Hepatic stellate cell (primary cell): ENCODE results near the gene OSBPL1A.
A peak's percentile ranks its signal among the peaks of the same experiment; 100 is the strongest.

Experiments used
- DNase-seq: peaks from one replicate; pipeline ENCODE4 v3.0.0; 2011; ENCODE audit warnings: low spot score

Gene OSBPL1A

GRCh38 chr18:24219561-24220317 is 177.9 kb downstream of the OSBPL1A start:
- DNase-seq, result no peak

- DNase-seq, result no peak
Observed at GRCh38 chr18:24214913-24215312, 182.7 kb downstream of the OSBPL1A start.

- DNase-seq, result no peak
Observed at GRCh38 chr18:24214144-24214543, 183.5 kb downstream of the OSBPL1A start.

- DNase-seq, result peak; percentile 63
Observed at GRCh38 chr18:24212939-24213338, 184.7 kb downstream of the OSBPL1A start.

GRCh38 chr18:24209558-24209957 is 188.1 kb downstream of the OSBPL1A start:
- no peak for DNase-seq

DNA sequence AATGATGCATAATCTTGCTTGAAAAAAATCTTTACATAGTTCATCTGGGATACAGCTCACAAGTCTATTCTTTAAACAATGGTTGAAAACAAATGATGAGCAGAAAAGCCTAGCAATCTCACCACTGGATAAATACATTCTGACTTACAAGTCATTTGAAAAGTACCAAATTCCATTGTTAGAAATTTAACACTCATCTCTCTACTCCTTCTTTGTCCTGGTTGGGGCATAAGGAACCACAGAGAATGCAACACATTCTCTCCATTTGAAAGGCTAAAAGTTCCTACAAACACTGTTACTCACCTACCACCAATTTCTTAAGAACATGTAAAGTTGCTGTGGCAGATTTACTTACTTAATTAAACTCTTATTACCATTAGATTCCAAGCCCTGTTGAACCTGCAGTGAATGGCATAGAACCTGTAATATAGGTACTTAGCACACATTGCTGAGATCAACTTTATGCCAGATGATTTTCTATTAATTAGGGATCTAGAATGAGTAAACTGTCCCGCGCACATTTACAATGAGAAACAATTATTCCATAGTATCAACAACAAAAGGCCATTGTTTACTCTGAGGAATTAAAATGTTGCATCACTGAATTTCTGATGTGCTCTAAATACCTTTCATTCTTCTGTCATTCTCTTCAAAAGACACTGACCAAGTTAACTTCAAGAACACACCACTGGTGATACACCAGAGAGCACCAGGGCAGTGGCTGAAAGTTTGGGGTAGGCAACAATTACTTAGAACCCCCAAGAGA is 189.2 kb downstream of the OSBPL1A start:
- DNase-seq, result no peak

DNA sequence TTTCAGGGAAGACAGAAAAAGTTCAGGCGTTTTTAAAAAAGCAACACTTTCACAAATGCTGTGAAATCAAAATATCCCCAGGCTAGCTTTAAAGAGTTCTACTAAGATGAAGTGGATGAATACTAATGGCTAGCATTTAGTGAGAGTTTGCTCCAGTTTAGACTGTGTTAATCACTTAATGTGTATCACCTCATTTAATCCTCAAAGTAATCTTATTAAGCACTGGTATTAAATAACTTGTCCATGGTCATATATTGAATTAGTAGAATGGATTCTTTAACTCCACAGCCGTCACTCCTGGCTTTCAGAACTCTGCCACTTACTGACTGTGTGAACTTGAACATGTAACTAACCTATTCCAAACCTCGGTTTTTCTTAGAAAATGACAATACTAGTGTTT is 192.7 kb downstream of the OSBPL1A start:
- DNase-seq, result no peak

DNA sequence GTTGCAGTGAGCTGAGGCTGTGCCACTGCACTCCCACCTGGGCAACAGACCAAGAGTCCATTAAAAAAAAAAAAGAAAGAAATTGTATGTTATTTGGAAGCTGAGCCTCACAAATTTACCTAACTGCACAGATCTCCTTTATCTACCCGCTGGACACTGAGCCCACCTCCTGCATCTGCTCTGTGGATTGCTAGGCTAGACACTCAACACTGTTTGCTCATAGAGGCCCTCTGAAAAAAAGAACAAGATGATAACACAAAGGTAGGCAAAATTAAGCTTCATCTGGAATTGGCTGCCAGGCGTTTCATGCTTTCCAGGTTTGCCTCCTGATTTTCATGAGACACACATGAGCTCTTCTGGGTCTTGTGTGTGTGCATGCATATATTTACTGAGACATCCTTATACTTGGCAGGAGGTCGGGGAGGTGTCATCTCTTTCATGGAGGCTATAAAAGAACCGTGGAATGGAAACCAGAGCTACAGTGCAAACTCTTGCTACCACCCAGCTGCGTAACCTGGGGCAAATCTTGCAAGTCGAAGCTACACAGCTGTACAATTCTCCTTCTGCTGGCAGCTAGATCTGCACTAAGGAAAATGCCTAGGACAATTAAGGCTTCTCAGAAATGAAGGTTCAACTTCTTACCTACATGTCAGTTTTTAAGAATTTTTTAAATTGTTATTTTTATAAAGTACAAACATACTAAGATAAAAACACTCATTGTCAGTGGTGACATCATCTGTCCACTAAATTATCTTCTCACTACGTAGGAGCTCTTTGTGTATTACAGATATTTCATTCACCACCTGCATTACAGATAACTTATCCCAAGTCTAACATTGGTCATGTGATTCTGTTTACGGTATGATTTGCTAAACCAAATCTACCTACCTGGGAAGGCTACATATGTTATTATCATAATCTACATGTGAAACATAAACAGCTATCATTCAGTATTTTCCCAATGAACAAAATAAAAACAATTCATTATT is 195.6 kb downstream of the OSBPL1A start:
- DNase-seq, result no peak

DNA sequence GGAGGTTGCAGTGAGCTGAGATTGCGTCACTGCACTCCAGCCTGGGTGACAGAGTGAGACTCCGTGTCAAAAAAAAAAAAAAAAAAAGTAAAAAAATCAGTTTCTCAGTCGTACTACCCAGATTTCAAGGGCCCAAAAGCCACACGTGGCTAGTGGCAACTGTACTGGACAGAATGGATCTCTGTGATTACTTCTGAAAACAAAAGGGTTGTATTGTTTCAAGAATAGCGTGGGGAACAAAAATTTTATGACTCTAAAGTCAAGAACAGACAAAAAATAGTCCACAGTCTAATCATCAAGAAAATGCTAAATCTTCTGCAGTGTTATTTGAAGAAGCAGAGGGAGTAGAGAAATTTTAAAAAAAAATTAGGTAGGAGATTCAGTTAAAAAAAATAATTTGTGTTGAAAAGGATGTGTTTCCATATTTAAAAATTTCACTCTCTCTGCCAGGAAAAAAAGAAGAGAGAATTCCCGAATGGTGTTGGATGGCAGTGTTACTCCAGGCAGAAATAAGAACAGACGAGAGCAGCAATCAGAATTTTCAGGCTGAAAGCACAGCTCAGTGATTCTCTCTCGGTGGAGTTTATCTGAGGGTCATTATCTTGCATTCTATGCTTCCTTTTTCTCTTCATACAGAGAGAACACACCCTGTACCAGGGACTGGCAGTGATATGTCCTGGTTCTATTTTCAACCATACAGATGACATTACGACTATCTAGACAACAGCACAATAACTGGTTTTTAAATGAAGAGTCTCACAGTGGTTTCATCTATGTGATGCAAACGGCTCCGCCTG is 196.9 kb downstream of the OSBPL1A start:
- DNase-seq, result no peak

- no peak for DNase-seq
Observed at GRCh38 chr18:24199372-24199962, 198.2 kb downstream of the OSBPL1A start.

DNA sequence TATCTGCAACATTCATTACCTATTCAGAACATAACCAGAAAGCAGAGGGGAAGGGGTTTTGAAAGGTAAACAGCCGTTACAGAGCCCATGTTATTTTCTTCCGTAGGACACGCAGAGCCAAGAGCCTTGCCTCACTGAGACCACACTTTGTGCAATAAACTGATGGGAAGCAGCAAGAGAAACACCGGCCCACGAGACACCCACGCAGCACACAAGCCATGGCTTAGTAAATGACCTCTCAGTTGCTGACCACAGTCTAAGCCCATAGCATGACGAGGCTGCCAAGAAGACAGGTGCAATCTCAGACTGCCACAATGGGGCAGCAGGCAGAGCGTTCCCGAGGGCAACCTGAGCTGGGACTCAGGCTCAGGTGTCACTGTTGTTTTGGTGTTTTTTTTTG is 199.2 kb downstream of the OSBPL1A start:
- DNase-seq, result no peak

DNA sequence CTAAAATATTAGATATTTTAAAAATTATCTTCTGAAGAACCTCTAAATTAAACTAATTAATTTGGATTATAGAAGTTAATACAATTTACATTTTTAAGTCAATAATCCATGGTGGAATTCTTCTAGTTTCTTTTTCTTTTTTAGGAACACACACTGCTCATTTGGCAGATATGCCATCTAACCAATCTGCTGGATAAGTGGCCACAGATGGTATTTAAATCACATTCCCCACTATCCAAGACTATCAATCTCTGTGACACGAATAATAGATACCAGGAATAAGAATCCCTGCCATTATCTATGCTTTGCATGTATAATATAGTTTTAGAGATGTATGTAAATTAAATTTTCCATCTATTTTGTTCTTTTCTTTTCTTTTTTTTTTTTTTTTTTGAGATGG is 200.2 kb downstream of the OSBPL1A start:
- DNase-seq, result no peak

GRCh38 chr18:24196764-24197163 is 200.9 kb downstream of the OSBPL1A start:
- DNase-seq, result no peak

DNA sequence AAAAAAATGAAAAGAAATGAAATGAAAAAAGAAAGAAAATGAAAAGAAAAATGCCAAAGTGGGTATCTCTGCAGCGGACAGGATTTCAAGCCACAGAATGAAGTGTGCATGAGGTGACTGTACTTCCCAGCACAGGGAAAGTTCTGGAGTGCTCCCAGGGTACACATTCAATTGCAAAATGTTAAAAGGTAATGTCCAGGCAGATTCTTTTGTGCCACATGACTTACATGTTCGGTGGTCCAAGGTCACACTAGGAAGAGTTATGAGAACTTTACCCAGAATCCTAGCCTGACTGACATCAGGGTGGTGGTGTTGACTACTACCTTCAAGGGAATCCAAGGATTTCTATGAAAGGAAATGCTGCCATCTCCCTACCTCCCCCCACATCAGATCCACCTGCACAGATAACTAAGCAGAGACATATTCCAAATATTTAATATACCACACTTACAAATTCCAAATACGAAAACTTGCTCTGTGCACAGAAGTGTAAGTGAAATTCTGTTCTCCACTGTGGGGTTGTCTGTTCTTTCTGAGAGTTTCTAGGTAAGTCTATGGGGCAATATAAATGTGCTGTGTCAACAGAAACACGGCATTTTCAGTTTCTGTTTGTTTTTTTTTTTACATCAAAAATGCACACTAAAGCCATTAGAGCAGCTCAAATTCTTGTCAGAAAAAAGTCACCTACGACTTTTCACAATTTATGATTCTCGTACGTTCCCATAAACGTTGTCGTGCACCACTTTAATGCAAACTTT is 202.1 kb downstream of the OSBPL1A start:
- DNase-seq, result no peak

DNA sequence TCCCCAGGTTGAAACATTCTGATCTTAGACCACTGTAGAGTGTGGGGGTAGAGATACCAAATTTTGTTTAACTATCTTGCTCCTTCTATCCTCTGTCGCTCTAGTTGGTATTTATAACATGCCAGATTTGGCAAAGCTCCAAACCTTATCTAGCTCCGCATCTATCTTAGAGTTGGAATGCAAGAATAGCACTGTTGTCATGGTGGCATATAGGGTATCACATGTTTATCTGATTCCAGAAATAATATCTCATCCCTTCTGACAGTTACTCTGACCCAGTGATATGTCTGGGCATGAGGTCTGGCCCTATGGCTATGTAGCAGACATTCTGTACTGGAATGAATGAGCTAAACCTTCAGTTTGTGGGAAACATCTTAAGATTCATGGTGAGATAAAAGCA is 207.0 kb downstream of the OSBPL1A start:
- no peak for DNase-seq

- DNase-seq, result no peak
Observed at GRCh38 chr18:24189664-24190346, 207.8 kb downstream of the OSBPL1A start.

GRCh38 chr18:24189007-24189528 is 208.6 kb downstream of the OSBPL1A start:
- no peak for DNase-seq

GRCh38 chr18:24188120-24188519 is 209.5 kb downstream of the OSBPL1A start:
- DNase-seq, result no peak

GRCh38 chr18:24187689-24188088 is 209.9 kb downstream of the OSBPL1A start:
- DNase-seq, result no peak
